ENCODE results near the gene PDX1. TPM values are rescaled to one million over a fixed set of nuclear protein-coding genes. Genes with fewer than 3 reads are reported as not detected.

PDX1 gene
- total RNA-seq, 2 experiments from 2014 or later: not detected

DNA sequence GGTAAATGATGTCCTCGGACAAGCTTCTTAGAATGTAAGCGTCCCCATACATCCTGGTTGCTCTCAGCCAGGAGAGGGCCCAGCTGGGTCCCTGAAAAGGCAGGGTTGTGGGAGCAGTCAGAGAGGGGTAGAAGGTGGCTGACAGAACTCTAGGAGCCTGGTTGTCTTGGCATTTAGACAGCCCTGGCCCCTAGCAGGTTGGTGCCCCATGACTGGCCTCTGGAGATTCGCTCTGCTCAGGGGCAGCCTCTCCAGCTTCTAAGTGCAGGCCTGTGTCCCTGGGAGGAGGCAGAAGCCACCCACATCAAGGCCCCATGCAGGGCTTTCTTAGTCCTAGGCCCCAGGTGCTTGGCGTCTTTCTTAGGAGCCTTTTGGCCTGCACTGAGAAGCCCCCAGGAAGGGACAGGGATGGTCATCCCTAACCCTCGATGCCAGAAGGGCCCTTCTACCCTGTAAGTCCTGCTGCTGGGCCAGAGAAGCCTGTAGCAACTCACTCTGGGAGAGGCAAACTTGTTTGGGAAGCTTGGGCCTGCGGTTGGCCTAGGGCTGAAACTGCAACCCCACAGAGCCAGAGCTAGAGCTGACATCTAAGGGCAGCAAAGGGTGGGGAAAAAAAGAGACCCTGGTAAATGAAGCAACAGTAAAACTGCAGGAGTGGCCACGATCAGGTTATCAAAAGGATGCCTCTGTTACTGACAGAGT, 52.1 kb downstream of the PDX1 start:
- Mint-ChIP-seq H3K4me1 (peaks cover 8% of the 10 kb centered on the region), H3K36me3 (ENCODE audit: low read depth) (no peaks in the 10 kb centered on the region), H3K27me3 (peaks cover 86% of the 10 kb centered on the region), H3K4me3 (no peak overlapping the region), H3K9me3 (no peaks in the 10 kb centered on the region), H3K27ac (no peak overlapping the region)
- DNase-seq: no peak
- ChIA-PET POLR2A (no interaction called here), CTCF (interaction anchor here (1.0 to 1.3 kb wide), 2 partner anchors 16 to 18 kb away, joined by 3 to 4 read pairs; no protein-coding TSS in a partner anchor)

DNA sequence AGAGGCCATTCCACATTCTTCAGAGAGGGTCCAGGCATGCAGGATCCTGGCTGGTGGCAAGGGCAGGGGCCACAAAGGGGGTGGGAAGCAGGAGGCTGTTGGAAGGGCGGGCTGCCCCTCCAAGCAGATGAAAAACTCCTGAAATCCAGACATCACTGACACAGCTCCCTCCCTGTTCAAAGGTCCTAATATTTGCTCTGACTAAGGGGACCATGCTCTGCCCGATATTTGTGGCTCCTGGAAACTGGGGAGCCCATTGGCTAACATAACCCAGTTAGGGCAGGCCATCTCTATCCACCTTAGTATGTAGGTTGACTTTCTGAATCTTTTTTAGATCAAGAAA, 52.6 kb downstream of the PDX1 start:
- no peaks in the 10 kb centered on the region for H3K36me3 Mint-ChIP-seq (ENCODE audit: low read depth)
- no peak overlapping the region for H3K27ac Mint-ChIP-seq
- DNase-seq: no peak
- H3K27me3 Mint-ChIP-seq: peaks cover 86% of the 10 kb centered on the region
- H3K4me3 Mint-ChIP-seq: no peak overlapping the region
- CTCF ChIA-PET: interaction anchor here (1.0 kb wide), 1 partner anchor 19 kb away, joined by 3 read pairs; no protein-coding TSS in a partner anchor
- no peaks in the 10 kb centered on the region for H3K9me3 Mint-ChIP-seq
- H3K4me1 Mint-ChIP-seq: peaks cover 8% of the 10 kb centered on the region
- POLR2A ChIA-PET: no interaction called here

DNA sequence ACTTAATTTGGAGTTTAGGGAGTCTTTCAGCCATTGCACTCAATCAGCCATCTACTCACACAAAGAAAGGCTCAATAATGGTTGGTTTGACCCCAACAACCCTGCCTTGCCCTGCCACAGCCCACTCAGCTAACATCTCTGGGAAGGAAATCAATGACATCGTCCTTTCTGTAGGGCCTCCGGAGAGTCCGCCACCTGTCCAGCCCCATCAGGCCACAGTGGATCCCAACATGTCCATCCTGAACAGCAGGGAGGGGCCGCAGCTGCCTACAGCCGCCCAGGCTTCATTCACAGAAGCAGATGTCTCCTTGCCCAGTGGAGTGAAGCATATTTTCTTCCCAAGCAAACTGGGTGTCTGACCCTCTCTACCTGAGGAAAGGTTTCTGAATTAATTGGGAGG, 53.5 kb downstream of the PDX1 start:
- CTCF ChIA-PET: interaction anchor here (0.7 kb wide), 1 partner anchor 146 kb away, joined by 3 read pairs; no protein-coding TSS in a partner anchor
- DNase-seq: no peak
- POLR2A ChIA-PET: no interaction called here
- Mint-ChIP-seq H3K27ac (no peak overlapping the region), H3K36me3 (ENCODE audit: low read depth) (no peaks in the 10 kb centered on the region), H3K4me3 (no peak overlapping the region), H3K4me1 (peaks cover 9% of the 10 kb centered on the region), H3K27me3 (peaks cover 83% of the 10 kb centered on the region), H3K9me3 (no peaks in the 10 kb centered on the region)

DNA sequence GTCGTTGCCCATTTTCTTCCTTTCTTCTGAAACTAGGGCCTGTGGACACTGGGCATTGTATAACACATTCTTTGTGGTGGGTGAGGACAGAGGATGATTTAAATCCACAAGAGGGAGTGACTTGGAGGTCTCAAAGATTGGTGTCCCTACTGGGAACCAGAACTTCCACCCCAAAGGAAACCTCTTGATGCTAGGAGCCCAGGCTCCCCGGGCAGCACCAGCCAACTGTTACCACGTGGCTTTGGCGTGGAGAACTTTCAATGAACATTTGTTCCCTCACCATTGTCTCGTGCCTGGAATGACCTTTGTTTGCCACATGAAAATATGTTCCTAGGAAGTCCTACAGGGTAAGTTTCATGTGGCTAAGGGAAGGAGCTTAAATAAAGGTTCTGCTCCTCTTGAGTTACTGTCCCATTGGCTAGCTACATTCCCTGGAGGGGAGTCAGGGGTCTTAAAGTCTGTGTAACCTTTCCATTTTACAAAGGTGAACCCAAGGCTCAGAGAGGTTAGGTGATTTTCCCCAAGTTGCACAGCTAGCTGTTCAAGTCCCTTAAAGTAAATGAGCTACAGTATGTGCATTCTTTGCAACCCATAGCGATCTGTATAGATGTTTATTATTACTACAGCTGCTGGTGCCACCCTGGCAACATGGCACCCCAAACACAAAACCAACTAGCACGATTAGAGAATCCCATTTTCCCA, 54.3 kb downstream of the PDX1 start:
- no peak overlapping the region for H3K4me3 Mint-ChIP-seq

More for the DNA sequence above, 54.3 kb downstream of the PDX1 start:
- H3K4me1 Mint-ChIP-seq: peaks cover 8% of the 10 kb centered on the region
- no peak for DNase-seq
- H3K27me3 Mint-ChIP-seq: peaks cover 87% of the 10 kb centered on the region
- no peaks in the 10 kb centered on the region for H3K36me3 Mint-ChIP-seq (ENCODE audit: low read depth)
- no peaks in the 10 kb centered on the region for H3K9me3 Mint-ChIP-seq
- H3K27ac Mint-ChIP-seq: no peak overlapping the region
- ChIA-PET POLR2A (no interaction called here), CTCF (interaction anchor here (0.5 kb wide), 1 partner anchor 12 kb away, joined by 3 read pairs; no protein-coding TSS in a partner anchor)

Other genes with a start within 250 kb of the PDX1 start
- gene GSX1, start 127.5 kb upstream of the PDX1 start, total RNA-seq: not detected
- gene CDX2, start 49.3 kb downstream of the PDX1 start, total RNA-seq: not detected
- not detected for gene URAD, start 68.7 kb downstream of the PDX1 start, total RNA-seq
- not detected for gene FLT3, start 180.6 kb downstream of the PDX1 start, total RNA-seq
- 10 to 100 TPM; 46.1 to 47.1 TPM for gene PAN3, start 218.5 kb downstream of the PDX1 start, total RNA-seq

All from activated CD4-positive, alpha-beta T cell treated with anti-CD3 and anti-CD28 coated beads, Interleukin-2, amount 10 ng/mL, durations not matched to agents 7 days and 5 days (primary cell).